ENCODE measurements around the gene ARHGAP18. TPM values are rescaled to one million over a fixed set of nuclear protein-coding genes. Genes with fewer than 3 reads are reported as not detected.

ARHGAP18 gene
- polyA plus RNA-seq, 1 of the 3 experiments (the other 2 are of a cell fraction): 25.0 TPM

GRCh38 chr6:129685662-129686031, 24.3 kb downstream of the ARHGAP18 start:
- WGBS (ENCODE audit: low lambda C conversion rate): 87% methylated on average over 5 of the region's 5 CpGs
- H3K79me2 ChIP-seq (ENCODE audit: insufficient read depth): peaks cover 91% of the 10 kb centered on the region

GRCh38 chr6:129684903-129685661, 24.9 kb downstream of the ARHGAP18 start:
- H3F3A ChIP-seq (replicated peaks; ENCODE audit: insufficient read depth): peaks cover 60% of the 10 kb centered on the region
- WGBS (ENCODE audit: low lambda C conversion rate): 60% methylated on average over 8 of the region's 8 CpGs
- peaks cover 0 to 78% of the 10 kb centered on the region in 2 experiments for H3K4me1 ChIP-seq (ENCODE audit: control insufficient read depth in 1 of 2, insufficient read depth in 2 of 2, low read depth in 1 of 2, low read length in 1 of 2)
- H3K9me2 ChIP-seq: no peaks in the 10 kb centered on the region
- no peaks in the 10 kb centered on the region for H4K20me1 ChIP-seq (ENCODE audit: insufficient read depth)
- ChIA-PET POLR2A (no interaction called here), CTCF (interaction anchor here (0.6 to 1.3 kb wide), 2 partner anchors 14 to 21 kb away, joined by 3 read pairs; no protein-coding TSS in a partner anchor)
- H3K27ac ChIP-seq (ENCODE audit: low read depth in 2 of 2, low read length in 1 of 2): peak overlapping the region; percentile 86 to 99
- no peaks in the 10 kb centered on the region for H3K9me3 ChIP-seq
- peak overlapping the region; percentile 50; the same call in 1 of the 2 replicates for H3K9ac ChIP-seq
- H3K4me2 ChIP-seq: peak overlapping the region; percentile 81; the same call in 1 of the 2 replicates
- H3K36me3 ChIP-seq (replicated peaks in 1 of 2; ENCODE audit: control insufficient read depth in 1 of 2, insufficient read depth in 2 of 2, low read length in 1 of 2): peaks cover 0 to 30% of the 10 kb centered on the region in 2 experiments
- H3K79me2 ChIP-seq (ENCODE audit: insufficient read depth): peaks cover 91% of the 10 kb centered on the region
- DNase-seq: no peak
- H2AFZ ChIP-seq (ENCODE audit: low read depth): no peak overlapping the region
- no peak overlapping the region for H3K4me3 ChIP-seq (ENCODE audit: low read depth in 2 of 2, low read length in 1 of 2)
- H3K27me3 ChIP-seq (ENCODE audit: insufficient read depth): no peaks in the 10 kb centered on the region
- TF ChIP-seq SMC3 (IDR thresholded peaks at IDR 0.05; ENCODE audit: low read depth, low read length) (no peak), GATA2 (CRISPR knock-in tag; IDR thresholded peaks at IDR 0.05) (no peak), IRF3 (IDR thresholded peaks at IDR 0.05; ENCODE audit: low read depth, low read length) (no peak), RFX5 (IDR thresholded peaks at IDR 0.05; ENCODE audit: low read length) (no peak), RCOR1 (IDR thresholded peaks at IDR 0.05; ENCODE audit: low read length) (no peak), ELF1 (IDR thresholded peaks at IDR 0.05) (no peak), YY1 (IDR thresholded peaks at IDR 0.05; ENCODE audit: low read depth) (no peak), CHD2 (IDR thresholded peaks at IDR 0.05; ENCODE audit: low read length, partially characterized antibody) (no peak)

More at GRCh38 chr6:129685662-129686031, 24.3 kb downstream of the ARHGAP18 start:
- no peak for TF ChIP-seq ELF1 (IDR thresholded peaks at IDR 0.05)
- no peak for TF ChIP-seq JUND (IDR thresholded peaks at IDR 0.05)
- TF ChIP-seq GABPA (IDR thresholded peaks at IDR 0.05; ENCODE audit: low read depth): no peak
- no peak for TF ChIP-seq SIN3A (IDR thresholded peaks at IDR 0.05; ENCODE audit: borderline replicate concordance, low read depth, low read length)
- no peak for TF ChIP-seq EP300 (IDR thresholded peaks at IDR 0.05; ENCODE audit: borderline replicate concordance in 1 of 2, low read depth in 1 of 2, low read length in 1 of 2)
- TF ChIP-seq MAX (IDR thresholded peaks at IDR 0.05; ENCODE audit: low read depth): no peak
- no peak for TF ChIP-seq RXRA (IDR thresholded peaks at IDR 0.05; ENCODE audit: borderline replicate concordance, low read depth)
- no peak for TF ChIP-seq IRF3 (IDR thresholded peaks at IDR 0.05; ENCODE audit: low read depth, low read length)
- no peak for TF ChIP-seq FOXM1 (IDR thresholded peaks at IDR 0.05; ENCODE audit: low read depth)
- no peak for TF ChIP-seq EZH2phosphoT487 (IDR thresholded peaks at IDR 0.05; ENCODE audit: borderline replicate concordance, low read depth)
- no peak for TF ChIP-seq CHD2 (IDR thresholded peaks at IDR 0.05; ENCODE audit: low read length, partially characterized antibody)
- TF ChIP-seq RCOR1 (IDR thresholded peaks at IDR 0.05; ENCODE audit: low read length): no peak
- TF ChIP-seq USF2 (IDR thresholded peaks at IDR 0.05; ENCODE audit: borderline replicate concordance, low read depth, low read length): no peak
- TF ChIP-seq POLR2AphosphoS5 (IDR thresholded peaks at IDR 0.05; ENCODE audit: low read depth, low read length): no peak
- no peak for TF ChIP-seq NFIC (IDR thresholded peaks at IDR 0.05; ENCODE audit: borderline replicate concordance)
- no peak for TF ChIP-seq GATA2 (CRISPR knock-in tag; IDR thresholded peaks at IDR 0.05)
- TF ChIP-seq FOSL2 (IDR thresholded peaks at IDR 0.05; ENCODE audit: borderline replicate concordance, low read depth): no peak
- TF ChIP-seq RFX5 (IDR thresholded peaks at IDR 0.05; ENCODE audit: low read length): no peak
- Histone ChIP-seq H3K4me1 (ENCODE audit: control insufficient read depth in 1 of 2, insufficient read depth in 2 of 2, low read depth in 1 of 2, low read length in 1 of 2) (peaks cover 0 to 77% of the 10 kb centered on the region in 2 experiments), H3F3A (replicated peaks; ENCODE audit: insufficient read depth) (peaks cover 60% of the 10 kb centered on the region), H2AFZ (ENCODE audit: low read depth) (no peak overlapping the region), H3K27me3 (ENCODE audit: insufficient read depth) (no peaks in the 10 kb centered on the region), H3K36me3 (replicated peaks in 1 of 2; ENCODE audit: control insufficient read depth in 1 of 2, insufficient read depth in 2 of 2, low read length in 1 of 2) (peaks cover 0 to 30% of the 10 kb centered on the region in 2 experiments), H3K9me2 (no peaks in the 10 kb centered on the region), H3K4me3 (ENCODE audit: low read depth in 2 of 2, low read length in 1 of 2) (no peak overlapping the region), H3K4me2 (peak overlapping the region; percentile 39; the same call in 1 of the 2 replicates), H4K20me1 (ENCODE audit: insufficient read depth) (no peaks in the 10 kb centered on the region), H3K9me3 (no peaks in the 10 kb centered on the region), H3K9ac (no peak overlapping the region), H3K27ac (ENCODE audit: low read depth in 2 of 2, low read length in 1 of 2) (peak overlapping the region; percentile 26 to 99; a peak in 3 of 4 replicates)
- POLR2A ChIA-PET: no interaction called here
- DNase-seq: no peak
- CTCF ChIA-PET: interaction anchor here (0.6 kb wide), 1 partner anchor 20 kb away, joined by 3 read pairs; no protein-coding TSS in a partner anchor

Measured in SK-N-SH (cell line).